GM12891 (cell line): ENCODE data around the gene YPEL2.

Experiments
- POLR2A ChIP-seq: IDR thresholded peaks from 2 replicates; pipeline ENCODE4 v1.6.1; 2011; ENCODE audit warnings: low read depth, low read length, control low read depth
- POLR2AphosphoS5 ChIP-seq: IDR thresholded peaks from 2 replicates; pipeline ENCODE4 v1.6.1; 2011; ENCODE audit warnings: low read depth, low read length, control low read depth
- SPI1 ChIP-seq: IDR thresholded peaks from 2 replicates; pipeline ENCODE4 v1.6.1; 2011; ENCODE audit warnings: low read depth, low read length, control low read depth

- TF ChIP-seq SPI1: no peak
- TF ChIP-seq POLR2A: no peak
- TF ChIP-seq POLR2AphosphoS5: no peak
Measured at GRCh38 chr17:59433586-59433985, 102.1 kb downstream of the YPEL2 start.
